Activated effector memory CD4-positive, alpha-beta T cell treated with Interleukin-2 at 50 U/mL for 16 hours (primary cell): Measurements from ENCODE around the gene ANKRD22.
"Not testable (repeated sequence)": the region's sequence is repeated elsewhere in the genome, so short reads cannot be mapped to it uniquely, and the experiment has no call there.

Source experiments
- DNase-seq: peaks from one replicate; pipeline ENCODE4 v3.0.0-alpha.2; 2020

Gene ANKRD22

DNA sequence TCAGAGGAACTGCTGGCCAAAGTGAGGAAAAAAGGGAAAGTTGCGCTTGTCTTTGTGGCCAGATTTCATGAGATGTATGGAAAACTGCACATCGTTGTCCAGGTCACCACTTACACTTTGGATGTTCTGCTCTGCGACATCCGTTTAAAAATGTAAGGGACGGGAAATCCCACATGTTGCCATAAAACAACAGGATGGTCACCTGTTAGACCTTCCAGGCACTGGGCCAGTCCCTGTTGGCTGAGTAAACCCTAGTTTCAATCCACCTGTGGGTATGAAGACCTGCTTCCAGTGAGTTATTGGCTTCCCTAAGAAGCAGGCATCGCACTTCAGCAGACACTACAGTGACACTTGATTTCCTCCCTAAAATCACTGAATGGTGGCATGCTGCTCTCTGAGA lies 25.7 kb upstream of the ANKRD22 start:
- no peak for DNase-seq

DNA sequence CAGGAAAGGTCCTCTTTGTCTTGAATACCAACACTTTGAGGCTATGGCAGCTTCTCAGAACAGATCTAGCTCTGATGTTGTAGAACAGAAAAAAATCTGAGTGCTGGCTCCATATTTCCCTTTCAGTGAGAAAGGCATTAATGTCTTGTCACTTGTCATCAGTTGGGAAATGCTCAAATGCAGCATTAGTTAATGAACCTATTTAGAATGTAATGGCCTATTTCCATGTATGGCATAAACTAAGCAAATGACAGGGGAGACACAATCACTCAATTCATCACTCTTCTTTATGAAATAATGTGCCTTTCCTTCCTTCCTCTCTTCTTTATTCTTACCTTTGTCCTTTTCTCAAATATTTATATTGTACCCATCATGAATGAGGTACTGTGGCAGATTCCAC lies 23.4 kb upstream of the ANKRD22 start:
- DNase-seq, result no peak

DNA sequence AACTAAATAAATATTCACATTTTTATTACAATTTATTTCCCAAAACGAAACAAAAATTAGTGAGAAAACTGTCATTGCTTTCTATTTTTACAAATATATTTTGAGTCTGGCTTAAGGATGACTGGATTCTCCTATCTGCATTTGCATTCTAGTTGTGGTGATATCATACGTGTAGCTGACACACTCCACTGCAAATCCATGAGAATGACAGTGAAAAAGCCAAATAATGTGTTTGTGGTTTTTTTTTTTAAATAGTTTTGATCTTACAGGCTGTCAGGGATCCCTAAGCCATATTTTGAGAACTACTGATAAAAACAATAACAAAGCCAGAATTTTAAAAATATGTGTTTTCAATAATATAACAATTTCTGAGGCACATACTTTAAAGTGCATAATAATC lies 22.6 kb upstream of the ANKRD22 start:
- no peak for DNase-seq

DNA sequence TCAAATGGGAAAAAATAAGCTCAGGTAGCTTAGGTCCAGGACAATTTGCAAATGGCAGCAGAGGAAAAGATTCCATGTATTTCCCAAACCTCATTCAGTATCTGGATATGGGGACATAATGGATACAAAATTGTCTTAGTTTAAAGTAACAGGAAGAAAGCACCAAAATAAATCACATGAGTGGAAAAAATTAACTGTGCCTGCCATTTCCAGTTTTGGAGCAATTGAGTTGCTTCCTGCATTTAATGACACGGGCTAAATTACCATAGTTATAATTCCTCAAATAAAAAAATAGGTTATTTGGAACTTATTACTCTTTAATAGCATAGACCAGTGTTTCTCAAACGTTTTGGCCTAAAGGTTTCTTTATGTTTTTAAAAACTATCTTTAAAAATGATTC lies 22.1 kb upstream of the ANKRD22 start:
- DNase-seq, result no peak

DNA sequence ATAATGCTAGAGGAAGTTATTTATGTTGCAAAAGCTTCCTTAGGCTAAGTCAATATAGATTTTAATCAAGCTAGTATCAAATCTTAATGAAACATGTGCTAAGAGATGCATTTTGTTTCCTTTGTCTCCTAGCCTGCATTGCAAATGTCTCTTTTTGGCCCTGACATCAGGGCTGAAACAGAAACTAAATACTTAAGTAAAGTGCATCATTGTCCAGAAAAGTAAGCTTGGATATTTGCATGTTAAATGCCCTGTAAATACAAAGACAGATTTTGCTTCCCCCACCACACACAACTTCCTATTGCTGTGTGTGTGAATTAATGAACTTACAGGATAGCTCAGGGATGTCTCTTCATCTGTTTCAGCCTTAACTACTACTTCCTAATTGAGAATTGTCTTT lies 18.4 kb upstream of the ANKRD22 start:
- DNase-seq, result no peak

DNA sequence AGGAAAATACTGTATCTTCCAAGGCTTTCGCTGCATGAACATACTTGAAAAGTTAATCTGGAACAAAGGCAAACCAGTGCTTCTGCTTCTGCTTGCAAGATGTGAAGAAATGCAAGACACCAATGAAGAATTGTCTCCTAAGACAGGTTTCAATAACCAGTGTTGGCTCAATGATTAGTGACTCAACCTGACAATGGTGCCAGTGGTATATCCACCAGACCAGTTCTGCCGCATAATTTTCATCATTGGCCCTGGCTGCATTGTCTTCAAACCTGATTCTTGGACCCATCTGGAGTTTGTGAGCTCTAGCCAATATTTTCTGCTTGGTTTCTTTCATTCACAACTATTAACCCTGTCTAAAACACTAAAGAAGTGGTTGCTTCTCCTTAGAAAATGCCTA lies 14.8 kb upstream of the ANKRD22 start:
- DNase-seq, result no peak

DNA sequence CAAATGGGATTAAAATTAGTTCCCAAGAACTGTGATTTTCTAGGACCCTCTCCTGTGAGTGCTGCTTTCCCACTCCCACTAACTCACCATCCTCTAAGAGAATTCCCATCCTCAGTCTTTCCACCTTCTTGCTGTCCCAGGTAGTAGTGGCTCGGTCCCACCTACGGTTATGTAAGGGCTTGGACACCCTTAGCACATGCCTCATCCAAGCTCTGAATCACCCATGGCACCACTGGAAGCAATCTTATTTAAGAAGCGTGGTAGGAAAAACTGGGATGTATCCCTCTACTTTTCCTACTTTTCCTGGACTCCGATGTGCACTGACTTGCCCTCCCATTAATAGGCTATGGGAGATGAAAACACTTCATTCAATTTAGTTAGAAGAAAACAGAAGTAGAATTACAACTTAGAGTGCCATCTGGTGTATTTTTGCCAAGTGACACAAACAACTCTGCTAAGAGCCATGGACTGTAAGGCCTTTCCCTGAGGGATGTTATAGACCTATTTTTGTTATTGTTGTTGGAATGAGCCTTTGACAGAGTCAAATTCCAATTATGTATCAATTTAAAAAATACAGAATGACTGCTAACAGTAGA lies 13.7 kb upstream of the ANKRD22 start:
- DNase-seq, result no peak

DNA sequence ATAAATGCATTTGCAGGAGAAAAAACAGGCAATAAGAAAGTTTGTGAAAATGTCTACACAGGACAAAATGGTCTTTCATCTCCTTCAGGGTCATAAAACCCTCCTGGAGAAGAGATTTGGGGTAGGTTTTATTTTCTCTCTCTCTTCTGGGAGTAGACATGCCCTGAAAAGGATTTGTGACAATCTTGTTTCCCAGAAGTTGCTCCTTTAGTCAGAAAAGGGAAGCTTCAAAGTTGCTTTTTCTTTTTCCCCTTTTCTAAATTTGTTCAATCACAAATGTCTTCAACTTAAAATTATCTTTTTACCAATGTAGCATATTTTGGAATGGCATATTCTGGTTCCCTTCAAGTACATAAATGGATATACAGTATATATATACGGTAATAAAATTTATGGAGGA lies 9.4 kb upstream of the ANKRD22 start:
- DNase-seq, result no peak

DNA sequence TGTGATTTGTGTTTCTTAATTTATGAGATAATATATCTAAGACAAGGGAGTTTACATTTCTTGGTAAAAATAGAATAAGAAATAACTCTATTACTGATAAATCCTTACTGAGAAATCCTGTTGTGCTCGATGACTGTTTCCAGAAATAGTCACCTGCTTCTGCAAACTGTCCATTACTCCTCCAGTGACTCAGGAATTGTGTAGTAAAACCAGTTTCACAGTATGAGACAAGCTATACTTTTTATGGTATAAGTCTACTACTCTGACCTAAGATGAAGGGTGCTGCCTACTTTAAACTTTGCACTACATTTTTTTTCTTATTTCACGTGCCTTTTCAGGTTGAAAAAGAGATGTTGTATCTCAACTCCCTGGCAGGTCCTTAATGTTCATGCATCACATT lies 6.8 kb upstream of the ANKRD22 start:
- DNase-seq, result no peak

DNA sequence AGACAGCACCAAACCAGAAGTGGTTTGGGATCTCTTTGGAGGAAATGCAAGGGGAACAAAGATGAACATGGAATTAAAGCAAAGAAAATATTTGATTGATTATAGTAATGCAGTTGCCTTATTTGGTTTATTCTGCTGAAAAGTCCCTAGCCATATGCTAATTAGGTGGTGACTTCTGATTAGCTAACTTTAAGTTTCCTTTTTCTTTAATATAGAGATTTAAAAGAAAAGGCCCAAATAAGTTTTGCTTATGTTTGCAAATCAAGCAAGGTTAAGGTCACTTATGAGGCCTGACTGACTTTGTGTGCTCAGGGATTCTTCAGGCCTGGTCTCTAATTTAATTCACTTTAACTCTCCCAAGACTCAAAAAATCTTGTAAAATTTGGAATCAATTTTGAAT lies 6.2 kb upstream of the ANKRD22 start:
- no peak for DNase-seq

DNA sequence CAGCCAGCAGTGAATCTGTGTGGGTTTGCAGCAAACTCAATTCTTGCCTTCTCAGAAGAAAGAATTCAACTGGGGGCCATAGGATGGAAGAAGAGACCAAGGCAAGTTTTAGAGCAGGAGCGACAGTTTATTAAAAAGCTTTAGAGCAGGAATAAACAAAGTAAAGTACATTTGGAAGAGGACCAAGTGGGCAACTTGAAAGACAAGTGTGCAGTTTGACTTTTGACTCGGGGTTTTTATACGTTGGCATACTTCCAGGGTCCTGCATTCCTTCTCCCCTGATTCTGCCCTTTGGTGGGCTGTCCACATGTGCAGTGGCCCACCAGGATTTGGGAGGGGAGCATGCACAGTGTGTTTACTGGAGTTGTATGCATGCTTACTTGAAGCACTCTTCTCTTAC lies 3.0 kb upstream of the ANKRD22 start:
- DNase-seq, result no peak

DNA sequence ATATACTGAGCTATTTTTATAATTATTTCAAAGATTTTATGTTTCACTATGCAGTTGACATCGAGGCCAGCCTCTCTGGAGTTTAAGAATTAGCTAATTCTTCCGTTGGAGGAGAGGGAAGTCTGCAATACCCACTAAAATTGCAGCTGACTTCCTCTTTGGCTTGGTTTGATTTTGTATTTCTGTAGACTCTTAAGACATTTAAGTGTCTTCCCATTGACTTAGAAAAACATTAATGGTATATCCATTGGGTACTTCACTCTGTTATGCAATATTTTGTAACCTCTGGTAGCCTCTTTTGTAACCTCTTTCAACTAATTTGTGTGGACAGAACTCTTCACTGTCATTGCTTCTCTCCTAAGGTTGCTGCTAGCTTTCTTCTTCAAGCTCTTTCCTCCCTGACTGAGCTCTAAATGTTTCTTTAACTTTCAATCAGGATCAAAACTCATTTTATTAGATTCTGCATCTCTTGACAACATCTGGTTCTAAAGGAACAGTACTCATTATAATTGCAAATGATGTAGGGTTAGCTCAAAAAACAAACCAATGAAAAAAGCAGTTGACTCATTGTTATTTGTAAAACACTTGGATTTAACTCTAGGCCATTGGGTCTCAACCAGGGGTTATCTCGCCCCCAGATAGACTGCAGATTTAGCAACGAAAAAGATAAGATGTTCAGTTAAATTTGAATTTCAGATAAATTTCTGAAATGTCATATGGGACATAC lies 1.7 kb upstream of the ANKRD22 start:
- no peak for DNase-seq

DNA sequence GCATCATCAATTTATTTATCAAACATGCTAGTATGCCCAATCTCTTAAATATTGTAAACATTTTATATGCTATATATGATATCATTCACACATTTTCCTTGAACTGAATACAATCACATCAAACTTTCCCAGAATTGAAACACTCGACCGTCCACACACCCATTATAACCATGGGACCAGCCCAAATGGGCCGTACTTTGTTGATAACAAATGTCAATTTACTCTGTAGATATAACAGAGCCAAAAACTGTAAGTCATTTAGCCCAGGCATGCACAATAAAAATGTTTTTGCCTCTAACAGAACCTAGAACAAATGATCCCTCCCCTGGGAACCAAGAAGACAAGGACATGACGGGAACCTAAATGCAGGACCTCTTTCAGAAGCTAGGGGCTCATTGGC lies 683 bp upstream of the ANKRD22 start:
- DNase-seq, result no peak

DNA sequence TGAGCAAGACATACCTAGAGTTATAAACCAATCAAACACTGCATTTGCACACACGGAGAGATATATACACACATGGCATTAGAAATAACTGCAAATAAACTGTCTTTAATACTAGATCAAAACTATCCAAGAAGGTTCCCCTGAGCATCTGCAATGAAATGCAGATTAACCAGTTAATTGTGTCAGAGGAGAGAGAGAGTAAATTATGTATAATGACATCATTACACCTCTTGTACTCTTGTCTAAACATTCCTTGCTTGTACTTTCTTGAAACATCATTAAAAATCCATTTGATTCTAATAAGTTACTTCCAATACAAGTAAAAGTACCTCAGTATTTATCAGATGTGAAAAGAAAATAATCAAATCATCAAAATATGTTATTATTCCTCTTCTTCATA lies 932 bp downstream of the ANKRD22 start:
- no peak for DNase-seq

DNA sequence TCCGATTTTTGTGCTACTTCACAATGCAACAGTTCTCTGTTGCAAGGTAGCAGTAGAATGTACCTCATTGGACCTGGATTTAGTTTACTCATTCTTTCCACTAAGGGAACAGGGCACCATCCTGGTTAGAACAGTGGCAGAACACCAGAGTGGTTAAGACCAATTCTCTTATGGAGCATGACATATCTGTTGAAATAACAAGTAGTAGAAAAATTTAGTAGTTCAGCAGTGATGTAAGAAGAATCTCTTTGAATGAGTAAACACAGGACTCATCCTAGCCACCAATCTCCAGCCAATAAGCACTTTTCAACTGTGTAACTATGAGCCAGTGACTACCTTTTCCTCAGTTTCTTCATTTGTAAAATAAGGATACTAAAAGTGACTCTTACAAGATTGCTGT lies 2.4 kb downstream of the ANKRD22 start:
- no peak for DNase-seq

DNA sequence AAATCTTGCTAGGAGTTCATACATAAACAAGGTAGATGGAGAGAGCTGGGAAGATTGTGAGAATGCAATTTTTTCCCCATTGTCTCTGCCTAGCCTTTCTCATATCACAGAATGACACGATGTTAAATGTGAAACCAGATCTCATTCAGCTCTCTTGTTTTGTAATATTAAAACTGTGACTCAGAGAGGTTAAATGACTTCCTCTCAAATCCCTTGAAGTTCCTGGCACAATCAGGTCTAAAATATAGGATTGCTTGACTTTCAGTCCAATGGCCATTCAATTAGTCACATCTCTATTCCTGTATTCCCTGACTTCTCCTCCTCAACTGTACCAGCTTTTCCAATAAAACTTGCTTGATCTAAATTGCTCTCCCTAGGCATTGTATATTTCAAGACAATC lies 3.1 kb downstream of the ANKRD22 start:
- no peak for DNase-seq

DNA sequence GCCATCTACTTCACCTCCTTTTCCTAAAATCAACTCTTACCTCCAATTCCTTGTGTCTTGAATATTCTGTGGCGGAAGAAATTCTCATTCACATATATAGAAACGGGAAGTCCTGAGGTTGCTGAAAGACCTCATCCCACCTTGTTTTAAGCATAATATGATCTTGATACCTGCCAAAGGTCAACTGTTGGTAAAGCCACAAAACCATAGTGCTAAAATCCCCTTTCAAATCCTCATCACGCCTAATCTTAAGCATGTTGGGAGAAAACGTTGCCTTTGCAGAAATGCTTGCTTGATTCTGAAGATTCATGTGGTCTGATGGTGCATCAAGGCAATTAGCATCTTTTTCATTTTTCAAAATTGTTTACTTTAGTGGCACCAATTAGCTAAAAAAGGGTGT lies 8.5 kb downstream of the ANKRD22 start:
- no peak for DNase-seq

DNA sequence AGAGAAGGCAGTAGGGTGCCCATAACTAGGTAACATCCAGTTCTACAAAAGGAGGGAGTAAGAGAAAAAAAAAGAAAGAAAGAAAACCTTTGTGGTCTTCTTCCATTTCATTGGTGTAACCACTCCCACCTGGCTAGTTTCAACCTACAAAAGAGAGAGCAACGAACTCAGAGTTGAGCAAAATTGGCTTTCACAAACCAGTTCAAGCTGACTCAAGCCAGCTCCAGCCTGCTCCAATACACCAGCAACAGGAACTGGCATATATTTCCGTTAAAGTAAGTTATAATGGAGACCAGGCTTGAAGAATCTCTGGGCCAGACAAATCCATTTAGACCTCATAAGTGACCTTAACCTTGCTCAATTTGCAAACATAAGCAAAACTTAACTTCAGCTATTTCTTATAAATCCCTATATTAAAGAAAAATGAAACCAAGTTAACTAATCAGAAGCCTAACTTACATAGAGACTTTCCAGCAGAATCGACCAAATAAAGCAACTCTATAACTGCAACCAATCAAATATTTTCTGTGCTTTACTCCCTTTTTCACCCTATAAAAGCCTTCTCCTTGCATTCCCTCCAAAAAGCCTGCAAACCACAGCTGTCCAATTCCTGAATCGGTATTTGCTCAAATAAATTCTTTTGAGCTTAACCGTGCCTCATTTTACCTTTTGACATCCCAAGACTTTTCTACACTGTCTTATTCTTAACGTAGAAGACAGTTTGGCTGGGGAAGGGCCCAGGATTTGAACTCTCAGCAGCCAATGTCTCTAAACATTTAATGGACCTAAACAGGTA lies 10.1 kb downstream of the ANKRD22 start:
- DNase-seq, result no peak

DNA sequence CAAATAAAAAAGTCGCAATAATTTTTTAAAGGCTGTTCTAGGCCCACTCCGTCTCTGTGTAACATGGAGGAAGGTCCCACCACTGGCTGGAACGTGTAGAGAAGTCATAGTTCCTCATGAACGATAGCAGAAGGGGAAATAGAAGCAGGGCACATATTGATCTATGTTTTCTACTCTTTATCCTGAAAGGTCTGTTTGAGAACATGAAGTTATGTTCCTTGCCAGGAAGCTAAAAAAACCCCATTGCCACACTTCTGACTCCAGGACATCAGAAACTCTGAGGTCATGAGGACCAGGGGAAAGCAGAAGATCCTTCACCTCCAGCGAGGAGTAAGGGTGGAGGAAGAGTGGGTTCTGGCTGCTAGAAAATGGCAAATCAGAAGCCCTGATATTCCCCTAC lies 10.8 kb downstream of the ANKRD22 start:
- no peak for DNase-seq

DNA sequence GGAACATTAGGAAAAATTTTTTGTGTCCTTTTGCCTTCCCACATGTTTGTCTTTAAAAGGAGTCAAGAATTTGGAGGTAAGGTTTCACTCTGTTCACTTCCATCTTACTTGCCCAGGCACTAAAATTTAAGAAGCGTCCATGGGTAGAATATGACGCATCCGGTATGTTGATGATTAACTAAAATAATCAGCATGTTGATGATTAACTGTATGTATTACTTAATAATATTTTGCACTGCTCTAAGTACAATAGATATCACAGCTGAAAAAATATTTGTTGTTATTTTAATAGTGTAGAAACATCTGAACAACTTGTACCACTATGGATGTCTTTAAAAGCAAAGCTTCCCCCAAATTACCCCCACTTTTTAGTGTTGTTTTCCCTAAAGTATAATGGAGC lies 11.5 kb downstream of the ANKRD22 start:
- DNase-seq, result no peak

DNA sequence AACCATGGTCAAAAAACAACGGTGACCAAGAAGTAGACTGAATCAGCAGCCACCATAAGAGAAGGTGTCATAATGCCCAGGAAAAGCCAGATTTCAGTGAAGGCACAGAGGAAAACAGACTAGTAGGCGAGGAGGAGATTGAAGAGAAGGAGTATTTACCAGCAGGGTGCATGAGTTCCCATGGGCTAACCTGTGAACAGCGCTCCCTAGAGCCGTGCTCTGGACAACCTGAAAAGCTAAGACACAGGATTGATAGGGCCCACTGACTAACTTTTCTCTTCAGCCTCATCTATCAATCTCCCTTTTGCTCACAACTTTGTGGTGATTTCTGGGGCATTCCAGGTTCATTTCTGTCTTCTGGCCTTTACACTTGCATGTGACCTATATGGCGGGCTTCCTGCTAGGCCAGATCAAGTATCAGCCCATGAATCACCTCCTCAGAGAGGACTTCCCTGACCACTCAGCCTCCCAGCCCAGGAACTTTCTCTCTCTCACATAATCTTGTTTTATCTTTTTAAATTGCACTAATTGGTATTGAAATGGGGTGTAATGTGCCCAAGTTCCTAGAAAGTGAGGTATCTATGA lies 12.8 kb downstream of the ANKRD22 start:
- DNase-seq, result no peak

DNA sequence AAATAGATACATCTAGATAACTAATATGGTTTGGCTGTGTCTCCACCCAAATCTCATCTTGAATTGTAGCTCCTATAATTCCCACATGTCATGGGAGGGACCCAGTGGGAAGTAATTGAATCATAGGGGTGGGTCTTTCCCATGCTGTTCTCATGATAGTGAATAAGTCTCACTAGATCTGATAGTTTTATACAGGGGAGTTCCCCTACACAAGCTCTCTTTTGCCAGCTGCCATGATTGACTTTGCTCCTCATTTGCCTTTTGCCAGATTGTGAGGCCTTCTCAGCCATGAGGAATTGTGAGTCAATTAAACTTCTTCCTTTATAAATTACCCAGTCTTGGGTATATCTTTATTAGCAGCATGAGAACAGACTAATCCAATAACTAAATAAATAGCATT lies 14.0 kb downstream of the ANKRD22 start:
- not testable (repeated sequence) for DNase-seq

DNA sequence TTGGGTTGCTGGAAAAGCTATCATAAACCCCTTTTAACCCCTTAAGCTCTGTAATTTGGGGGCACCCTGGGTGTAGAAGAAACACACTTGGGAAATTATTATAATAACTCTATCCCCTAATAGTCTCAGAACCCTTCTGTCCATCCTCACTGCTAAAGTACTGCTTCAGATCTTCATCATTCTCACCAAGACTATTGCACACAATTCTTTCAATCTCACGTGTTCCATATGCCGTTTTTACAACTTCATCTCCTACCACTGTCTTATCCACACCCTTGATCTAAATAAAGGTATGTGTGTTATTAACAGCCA lies 15.8 kb downstream of the ANKRD22 start:
- no peak for DNase-seq
